ENCODE results near the gene MSI2.

The MSI2 gene

DNA sequence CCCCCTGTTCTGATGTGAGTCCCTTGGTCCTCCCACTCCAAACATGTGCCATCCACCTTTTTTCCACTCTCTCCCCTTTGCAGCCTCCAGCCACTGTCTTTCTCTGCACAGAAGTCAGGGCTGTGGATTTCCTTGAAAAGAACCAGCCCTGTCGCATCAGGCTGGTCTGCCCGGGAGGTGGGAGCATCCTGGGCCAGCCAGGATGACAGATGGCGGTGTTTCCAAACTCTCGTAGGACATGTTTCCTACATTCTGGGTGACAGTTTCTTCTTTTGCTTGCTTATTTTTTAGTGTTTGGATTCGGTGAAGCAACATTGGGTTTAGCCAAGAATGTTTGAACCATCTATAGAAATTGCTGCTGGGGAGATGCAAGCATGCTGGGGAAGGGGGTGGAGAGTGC lies 388.0 kb downstream of the MSI2 start:
- no peak for DNase-seq (ENCODE audit: low read depth)

DNA sequence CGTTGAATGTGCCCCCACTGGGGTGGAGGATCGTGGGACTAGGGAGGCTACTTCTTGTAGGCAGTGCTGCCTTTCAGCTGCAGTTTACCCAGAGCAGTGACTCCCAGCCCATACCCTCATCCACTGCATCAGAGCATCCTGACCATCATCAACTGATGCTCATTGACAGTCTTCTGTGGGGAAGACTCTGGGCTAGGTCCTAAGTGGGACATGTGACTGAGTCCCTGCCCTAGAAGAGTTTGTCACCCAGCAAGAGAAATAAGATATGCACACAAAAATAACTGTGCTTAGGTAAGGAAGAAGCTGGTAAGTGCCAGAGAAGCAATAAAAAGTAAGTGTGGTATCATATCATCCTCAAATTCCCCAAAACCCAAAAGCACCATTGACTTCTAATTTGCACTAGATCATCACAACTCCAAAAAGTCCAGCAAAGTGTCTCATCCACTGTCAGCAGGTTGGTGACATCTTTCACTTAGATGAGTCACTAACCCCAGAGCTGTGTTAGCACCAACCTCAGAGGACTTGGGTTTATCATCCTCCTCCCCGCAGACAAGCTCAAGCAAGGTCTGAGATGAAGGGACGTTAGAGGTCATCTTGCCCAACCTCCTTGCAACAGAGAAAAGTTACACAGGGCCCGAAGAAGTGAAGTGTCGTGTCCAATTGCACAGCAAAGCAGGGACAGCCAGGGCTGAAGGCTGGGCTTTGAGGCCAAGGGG lies 389.8 kb downstream of the MSI2 start:
- no peak for DNase-seq (ENCODE audit: low read depth)

DNA sequence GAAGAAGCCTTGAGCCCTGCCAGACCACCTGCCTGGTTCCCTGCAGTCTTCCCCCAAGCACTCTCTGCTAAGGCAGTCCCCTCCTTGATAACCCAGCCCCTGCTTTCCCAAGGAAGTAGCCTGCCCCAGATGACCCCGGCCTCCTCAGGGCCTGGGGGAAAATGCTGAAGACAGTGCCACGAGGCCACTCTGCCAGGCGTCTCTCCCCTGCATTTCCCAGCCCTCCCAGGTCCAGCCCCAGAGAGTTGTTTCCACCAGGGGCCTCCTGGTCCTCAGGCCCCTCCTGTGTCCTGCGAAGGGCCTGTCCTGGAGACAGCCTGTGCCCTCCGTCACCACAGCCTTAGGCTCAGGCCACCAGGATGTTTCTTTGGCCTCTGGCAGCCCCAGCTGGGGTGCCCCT lies 392.4 kb downstream of the MSI2 start:
- DNase-seq (ENCODE audit: low read depth): no peak

DNA sequence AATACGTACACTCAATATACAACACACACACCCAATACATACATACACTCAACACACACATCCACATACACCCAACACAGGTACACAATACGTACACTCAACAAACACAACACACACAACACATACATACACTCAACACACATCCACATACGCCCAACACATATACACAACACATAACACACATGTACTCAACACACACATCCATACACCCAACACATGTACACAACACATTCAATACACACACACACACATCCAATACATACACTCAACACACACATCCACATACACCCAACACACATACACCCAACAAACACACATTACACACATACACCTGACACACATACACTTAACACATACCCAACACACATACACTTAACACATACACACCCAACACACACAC lies 392.9 kb downstream of the MSI2 start:
- DNase-seq (ENCODE audit: low read depth): no peak

DNA sequence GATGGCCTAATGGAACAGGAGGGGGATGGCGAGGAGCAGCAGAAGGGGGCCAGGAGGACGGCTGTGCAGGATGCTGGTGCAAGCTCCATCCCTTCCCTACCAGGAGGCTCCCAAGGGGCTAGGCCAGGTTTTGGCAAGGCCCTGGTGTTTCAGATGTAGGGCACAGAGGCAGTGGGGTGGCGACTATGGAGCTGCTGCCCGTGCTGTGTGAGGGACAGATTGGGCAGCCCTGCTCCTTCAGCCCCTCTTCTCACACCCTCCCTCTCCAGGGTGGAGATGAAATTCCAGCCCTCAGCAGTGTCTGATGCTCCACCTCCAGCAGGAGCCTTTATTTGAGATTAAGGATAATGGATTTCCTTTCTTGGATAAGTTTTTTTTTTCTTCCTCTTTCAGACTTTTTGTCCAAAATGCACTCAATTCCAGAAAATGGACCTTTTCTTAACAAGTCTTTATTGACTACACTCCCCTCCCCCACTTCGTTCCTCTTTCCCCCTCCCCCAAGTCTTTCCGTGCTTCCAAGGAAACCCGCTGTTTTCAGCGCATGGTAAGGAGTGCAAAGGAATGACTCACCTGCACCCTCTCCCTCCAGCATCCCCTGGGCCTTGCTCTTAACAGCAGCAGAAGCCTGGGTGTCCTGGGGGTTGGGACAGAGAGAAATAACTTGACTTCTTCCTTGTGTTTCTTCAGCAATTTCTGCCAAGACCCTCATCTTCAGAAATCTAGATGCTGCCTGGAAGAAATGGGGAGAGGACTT lies 393.6 kb downstream of the MSI2 start:
- no peak for DNase-seq (ENCODE audit: low read depth)

DNA sequence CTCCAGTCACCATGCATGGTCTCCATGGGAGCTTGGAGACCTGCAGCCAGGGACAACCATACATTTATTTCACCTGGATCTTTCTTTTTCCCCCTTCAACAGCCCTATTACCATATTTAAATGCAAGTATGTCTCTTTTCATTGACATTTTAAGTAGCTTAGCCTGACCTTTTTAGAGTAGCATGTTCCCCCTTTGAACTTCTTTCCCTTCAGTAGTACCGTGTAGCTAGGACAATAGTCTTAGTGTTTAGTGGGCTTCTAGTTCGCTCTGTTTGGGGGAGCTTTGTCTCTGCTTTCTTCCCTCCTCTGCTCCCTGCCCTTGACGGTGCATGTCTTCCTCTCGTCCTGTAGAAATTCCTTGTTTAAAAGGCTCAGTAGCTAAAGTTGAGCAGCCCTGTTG lies 394.2 kb downstream of the MSI2 start:
- no peak for DNase-seq (ENCODE audit: low read depth)

DNA sequence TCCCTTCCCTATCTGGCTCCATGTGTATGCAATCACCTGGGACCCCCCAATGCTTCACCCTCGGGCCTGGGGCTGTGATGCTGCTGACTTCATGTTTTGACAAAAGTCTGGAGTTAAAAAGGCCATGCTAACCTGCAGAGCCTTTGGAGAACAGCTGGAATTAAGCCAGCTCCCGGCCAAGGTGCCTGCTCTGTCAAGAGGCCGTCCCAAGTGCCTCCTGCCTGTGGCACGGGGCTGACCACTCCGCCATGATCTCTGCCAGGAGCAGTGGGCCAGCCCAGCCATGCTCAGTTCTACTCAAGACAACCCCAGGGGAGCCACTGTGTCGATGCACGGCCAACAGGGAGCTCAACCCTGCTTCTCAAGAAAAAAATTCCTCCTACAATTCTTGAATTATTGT lies 395.1 kb downstream of the MSI2 start:
- DNase-seq (ENCODE audit: low read depth): no peak

DNA sequence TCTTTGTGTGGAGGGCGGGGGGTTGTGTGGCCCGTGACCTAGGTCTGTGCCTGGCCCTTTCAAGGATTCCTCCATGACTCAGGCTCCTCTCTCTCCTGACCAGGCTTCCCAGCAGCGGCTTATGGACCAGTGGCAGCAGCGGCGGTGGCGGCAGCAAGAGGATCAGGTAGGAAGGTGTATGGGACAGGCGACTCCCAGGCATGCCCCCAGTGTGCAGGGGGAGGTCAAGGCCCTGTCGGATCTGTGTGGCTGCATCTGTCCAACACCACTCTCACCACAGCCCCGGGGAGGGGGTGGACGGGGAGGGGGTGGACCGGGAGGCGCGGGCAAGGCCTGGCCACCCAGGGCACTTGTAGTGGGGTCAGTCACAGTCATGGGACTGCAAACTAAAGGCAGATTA lies 395.7 kb downstream of the MSI2 start:
- no peak for DNase-seq (ENCODE audit: low read depth)

DNA sequence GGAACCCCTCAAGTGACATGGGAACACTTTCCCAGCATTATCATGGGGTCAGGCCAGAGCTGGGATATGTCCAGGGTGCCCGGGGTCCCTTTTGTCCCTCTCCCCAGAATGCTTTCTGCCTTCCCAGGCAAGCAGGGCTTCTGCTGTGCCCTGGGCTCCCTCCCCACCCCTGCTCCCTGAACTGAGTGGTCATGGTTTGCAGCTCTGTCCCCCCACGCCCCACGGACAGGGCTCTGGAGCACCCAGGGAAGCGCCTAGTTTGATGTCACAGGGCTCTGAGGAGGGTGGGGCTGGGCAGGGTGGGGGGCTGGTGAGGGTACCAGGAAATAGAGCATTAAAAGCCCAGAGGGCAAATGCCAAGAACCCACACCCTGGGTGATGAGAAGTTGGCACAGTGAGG lies 396.5 kb downstream of the MSI2 start:
- no peak for DNase-seq (ENCODE audit: low read depth)

DNA sequence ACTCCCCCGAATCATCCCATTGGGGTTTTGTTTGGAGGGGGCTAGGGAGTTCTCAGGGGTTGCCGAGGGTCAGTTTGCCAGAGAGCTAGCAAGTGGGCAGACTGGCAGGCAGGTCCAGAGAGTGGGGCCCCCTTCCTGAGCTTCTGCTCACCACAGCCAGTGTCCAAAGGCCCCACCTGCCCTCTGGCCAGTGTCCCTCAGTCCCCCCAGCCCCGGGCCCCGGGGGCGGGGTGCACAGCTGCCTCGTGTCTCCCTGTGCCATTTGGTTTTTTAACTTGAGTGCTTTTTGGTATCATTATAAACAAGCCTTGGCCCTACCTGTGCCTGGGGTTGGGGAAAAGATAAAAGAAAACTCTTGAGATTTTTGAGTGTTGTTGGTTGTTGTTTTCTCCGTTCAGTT lies 397.0 kb downstream of the MSI2 start:
- DNase-seq (ENCODE audit: low read depth): no peak

DNA sequence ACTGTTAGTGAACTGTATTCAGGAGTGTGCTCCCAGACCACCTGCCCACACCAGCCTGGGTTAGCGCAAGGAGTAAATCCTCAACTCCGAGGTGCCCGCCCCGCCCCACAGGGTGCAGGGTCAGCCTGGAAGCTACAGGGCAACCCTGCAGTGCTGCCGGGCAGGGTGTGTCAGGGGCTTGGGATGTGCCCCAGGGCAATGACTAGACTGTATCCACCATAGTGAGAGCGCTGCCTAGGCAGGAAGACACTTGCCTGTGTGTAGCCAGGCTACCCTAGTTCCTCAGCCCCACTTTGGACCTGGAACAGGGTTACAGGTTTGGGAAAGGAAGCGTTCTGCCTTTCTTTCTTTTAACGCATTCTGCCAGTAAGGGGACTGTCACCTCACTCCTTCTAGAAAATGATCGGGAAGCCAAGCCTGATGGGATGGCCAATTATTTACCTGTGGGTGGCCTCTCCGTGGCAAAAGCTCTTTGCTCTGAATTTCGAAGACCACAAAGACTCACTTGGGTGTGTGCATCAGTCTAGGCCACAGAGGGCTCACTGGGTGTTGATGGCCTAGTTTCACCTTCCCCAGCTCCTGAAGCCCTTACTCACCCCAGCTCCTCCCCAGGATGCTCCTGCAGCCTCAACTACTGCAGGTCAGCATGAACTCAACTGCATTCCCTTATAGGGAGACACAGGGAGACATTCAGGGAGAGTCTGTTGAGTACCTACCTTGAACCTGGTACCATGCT lies 397.9 kb downstream of the MSI2 start:
- no peak for DNase-seq (ENCODE audit: low read depth)

DNA sequence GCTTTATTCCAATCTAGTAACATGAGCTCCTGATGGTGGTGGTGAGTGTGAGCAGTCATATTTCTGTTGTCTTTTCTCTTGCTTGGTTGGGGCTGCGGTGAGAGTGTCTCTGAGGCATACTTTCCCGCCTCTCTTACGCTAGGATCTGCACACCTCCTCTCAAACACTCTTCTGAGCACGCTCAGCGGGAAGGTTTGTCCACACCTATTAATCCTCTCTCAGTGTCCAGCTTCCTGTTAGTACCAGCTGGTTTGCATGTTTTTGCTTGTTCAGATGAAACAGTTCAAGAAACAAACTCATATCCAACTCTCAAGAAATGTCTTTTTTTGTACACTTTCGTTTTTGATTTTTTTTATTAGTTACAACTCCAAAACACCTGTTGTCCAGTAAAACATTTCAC lies 399.2 kb downstream of the MSI2 start:
- no peak for DNase-seq (ENCODE audit: low read depth)

DNA sequence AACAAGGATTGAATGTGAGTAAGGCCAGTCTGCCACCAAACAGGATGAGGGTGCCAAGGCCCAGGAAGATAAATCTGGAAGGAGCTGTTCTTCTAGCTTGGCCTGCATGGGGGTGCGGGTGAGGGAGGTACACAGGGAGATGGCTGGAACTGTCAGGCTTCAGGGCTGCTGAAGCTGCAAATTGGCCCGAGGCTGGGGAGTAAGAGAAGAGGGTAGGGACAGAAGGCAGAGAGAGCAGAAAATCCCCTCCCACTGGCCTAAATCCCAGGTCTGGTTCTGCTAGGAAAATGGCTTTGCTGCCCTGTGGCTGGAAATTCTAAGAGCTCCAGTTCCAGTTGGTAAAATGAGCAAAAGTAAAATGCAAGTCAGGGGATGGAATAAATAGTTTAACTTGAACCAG lies 400.9 kb downstream of the MSI2 start:
- no peak for DNase-seq (ENCODE audit: low read depth)

DNA sequence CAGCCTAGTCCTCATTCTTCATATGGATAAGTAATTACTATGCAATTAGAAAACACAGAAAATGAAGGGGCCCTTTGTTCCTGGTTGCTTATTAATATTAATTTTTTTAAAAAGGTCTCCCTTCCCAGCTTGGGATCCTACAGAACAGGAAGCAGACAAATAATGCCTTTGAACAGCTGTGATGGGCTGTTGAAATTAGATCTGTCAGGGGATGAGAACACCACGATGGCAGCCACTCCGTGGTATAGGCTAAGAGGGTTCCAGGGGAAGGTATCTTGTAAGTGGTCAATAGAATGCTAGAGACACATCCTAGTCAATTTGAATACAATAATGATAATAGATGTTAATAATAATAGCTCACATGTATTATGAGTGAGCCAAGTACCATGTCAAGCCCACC lies 405.7 kb downstream of the MSI2 start:
- no peak for DNase-seq (ENCODE audit: low read depth)

DNA sequence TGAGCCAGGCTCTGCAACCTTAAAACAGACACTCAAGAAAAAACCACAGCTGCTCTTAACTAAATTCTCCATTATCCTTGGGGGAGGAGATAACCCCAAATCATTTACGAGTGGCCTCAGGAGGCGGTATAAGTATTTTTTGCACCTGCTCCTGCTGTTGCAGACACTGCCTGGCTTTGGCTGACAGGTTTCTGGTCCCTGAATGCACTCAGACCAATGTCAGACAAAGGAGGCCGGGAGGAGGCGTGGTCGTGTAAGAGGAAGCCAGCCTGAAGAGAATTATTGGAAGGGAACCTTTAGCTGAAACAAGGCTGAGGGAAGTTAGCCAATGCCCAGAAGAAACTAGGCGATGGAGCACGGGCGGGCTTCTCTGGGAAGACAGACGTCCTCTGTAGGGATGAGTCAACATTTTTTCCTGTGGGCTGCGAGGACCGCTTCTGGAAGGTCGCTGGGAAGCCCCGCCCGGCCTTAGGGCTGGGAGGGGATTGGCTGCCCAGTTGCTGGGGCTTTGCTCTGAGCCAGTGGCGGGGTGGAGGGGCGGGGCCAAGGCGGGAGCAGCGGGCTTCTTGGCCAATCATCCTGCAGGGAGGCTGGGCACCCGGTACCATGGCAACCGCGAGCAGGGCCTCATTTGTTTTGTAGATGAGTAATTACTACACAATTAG lies 406.5 kb downstream of the MSI2 start:
- no peak for DNase-seq (ENCODE audit: low read depth)

DNA sequence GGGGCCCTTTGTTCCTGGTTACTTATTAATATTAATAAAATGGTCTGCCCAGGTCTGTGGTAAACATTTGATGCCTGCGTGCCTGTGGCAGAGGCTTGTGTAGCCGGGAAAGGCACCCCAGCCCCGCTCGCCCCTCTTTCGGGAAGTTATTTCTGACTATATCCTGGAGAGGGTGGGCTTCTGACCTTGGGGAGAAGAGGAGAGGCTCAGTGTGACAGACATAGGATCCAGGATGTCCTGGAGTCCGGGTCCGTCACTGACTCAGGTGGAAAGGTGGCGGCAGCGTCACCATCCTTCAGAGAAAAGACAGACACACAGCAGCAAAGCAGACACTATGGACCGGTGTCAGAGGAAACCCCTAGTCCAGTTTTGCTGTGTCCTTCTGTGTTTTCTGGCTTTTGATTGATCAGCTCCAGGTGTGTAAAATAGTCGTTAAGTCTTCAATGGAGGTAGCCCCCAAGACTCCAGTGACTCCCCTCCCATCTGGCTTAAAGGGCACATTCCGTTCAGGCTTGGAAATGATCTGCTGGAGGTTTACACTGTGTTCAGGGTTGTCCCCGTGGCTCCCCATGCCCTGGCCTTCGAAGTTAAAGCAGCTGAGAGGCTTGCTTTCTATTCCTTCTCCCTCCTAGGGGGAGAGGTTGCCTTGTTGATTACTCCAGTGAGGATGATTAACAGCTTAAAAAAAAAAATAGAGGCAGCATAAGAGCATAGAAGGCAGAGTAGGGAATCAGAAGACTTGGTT lies 407.2 kb downstream of the MSI2 start:
- DNase-seq (ENCODE audit: low read depth): no peak

DNA sequence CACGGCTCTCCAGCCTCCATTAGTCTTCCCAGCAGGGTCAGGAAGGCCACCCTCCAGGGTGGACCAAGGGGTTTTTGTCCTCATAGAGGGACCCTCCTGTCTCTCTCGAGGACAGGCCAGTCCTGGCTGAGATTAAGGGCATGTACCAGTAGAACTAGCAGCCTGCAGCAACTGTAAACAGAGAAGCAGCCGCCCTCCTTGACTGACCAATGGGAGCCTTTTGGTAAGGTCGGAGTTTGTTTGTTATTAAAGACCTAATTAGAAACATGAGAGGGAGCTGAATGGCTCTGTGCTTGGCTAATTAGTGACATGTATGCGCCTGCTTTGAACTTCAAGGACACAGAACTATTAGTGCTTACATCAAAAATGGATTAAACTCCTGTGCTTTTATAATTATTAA lies 408.8 kb downstream of the MSI2 start:
- DNase-seq (ENCODE audit: low read depth): no peak

DNA sequence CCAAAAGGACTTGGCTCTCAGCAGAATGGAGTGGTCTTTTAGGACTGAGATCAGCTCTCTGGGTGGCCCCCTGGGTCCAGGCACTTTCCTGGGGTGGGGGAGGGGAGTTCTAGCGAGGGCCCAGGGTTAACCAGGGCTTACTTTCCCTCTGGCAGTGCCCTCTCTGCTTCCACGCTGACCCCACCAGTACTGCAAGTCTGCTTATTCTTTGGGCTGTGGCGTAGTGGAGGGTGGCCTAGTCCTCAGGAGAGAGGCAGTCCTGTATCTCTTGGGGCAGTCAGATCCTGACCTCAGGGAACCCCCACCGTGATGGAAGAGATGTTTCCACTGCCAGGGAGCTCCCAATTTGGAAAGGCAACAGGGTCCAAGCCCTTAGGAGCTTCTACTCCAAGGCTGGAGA lies 409.4 kb downstream of the MSI2 start:
- no peak for DNase-seq (ENCODE audit: low read depth)

DNA sequence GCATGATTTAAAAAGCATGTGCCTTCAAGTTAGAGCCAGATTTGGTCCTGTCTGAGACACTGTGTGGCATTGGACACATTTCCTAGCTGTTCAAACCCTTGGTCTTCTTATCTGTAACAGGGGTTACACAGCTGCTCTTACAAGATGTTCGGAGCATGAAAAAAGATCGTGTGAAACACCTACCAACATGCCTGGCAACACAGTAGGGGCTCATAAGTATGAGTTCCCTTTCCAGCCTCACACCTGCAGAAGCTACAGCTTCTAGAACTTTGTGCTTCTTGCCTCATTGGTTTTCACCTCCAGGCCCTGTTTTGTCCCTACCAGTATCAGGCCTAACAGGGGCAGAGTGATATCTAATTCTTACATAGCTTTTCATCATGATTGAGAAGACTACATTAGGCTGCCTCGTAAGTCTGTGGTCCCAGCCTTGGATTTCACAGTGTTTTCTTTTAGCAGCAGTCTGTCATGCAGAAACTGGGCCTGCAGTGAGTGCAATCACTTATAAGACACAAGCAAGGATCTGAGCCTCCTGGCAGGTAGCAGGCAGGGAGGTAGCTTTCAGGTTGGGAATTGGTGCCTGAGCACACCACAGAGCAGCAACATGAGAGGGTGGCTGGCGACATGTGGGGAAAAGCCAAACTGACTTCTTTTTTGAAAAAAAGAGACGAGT lies 410.0 kb downstream of the MSI2 start:
- no peak for DNase-seq (ENCODE audit: low read depth)

DNA sequence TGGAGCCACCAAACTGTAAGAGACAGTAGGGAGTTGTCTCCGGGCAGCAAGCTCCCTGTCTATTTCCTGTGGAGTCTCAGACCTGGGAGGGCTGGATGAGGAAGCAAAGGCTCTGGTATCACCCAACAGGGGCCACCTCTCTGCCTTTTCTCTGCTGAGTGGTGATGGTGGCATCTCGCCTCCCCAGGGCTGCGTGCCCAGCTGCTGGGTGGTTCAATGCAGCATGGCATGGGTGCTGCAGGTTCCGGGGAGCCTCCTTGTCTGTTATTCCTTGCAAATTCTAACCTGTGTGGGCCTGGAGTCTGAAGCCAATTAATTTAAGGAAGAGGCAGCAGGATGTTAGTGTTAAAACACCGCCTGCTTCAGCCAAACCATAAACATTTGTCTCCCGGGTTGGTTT lies 410.6 kb downstream of the MSI2 start:
- no peak for DNase-seq (ENCODE audit: low read depth)

DNA sequence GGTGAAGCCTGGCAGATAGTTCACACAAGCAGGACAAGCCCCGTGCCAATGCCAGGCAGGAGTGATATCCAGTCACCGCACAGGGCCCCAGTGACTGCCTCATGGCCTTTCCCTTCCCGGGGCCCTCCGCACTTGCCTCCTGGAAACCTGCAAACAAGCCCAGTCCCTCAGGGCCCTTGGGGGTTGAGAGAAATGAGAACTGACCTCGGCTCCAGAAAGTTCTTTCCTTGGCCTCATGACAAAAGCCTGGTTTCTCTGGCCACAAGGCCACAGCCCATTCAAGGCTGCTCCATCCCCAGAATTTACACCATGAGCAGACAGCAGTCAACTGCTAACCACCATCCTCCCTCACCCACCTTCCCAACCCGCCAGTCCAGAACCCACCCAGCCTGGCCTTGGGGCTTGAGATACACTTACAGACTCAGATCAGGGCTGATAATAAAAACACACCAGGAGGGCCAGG lies 411.2 kb downstream of the MSI2 start:
- DNase-seq (ENCODE audit: low read depth): no peak

Data from activated T-cell treated with anti-CD3 and anti-CD28 coated beads for 1 hour (primary cell).